Left ventricle myocardium inferior (tissue), 1 donor: ENCODE measurements around the gene NECAB3. TPM values are rescaled to one million over a fixed set of nuclear protein-coding genes. Genes with fewer than 3 reads are reported as not detected.

Source experiments
- DNase-seq: peaks from one replicate; pipeline ENCODE4 v3.0.0-alpha.2; 2020
- H3K27ac ChIP-seq: fragments of 200-600 bp; replicated peaks from 2 replicates; pipeline ENCODE4 v1.8.0; 2021
- H3K27me3 ChIP-seq: fragments of 200-600 bp; 2 replicates; pipeline ENCODE4 v1.8.0; 2021; ENCODE audit warnings: low read depth
- H3K36me3 ChIP-seq: fragments of 200-600 bp; 2 replicates; pipeline ENCODE4 v1.8.0; 2021
- H3K4me1 ChIP-seq: fragments of 200-600 bp; 2 replicates; pipeline ENCODE4 v1.8.0; 2021
- H3K4me3 ChIP-seq: fragments of 200-600 bp; 2 replicates; pipeline ENCODE4 v1.8.0; 2021; ENCODE audit warnings: mild to moderate bottlenecking, moderate library complexity
- H3K9me3 ChIP-seq: fragments of 200-600 bp; replicated peaks from 2 replicates; pipeline ENCODE4 v1.8.0; 2021
- intact Hi-C: fragments of 100-400 bp; cut with micrococcal nuclease; formaldehyde crosslinking; loops from one replicate; pipeline ENCODE4 v1.11.0; 2022
- total RNA-seq: library from RNA; stranded (reverse); fragmentation: NEBNext Ultra II Directional; extraction: Animal tissue kit (Norgen Biotek cat#: 25700); gene quantifications from one replicate; pipeline ENCODE4 v1.2.1, GENCODE V29; 2021
- TF ChIP-seq, protein P1 (sequence below): fragments of 200-600 bp; IDR thresholded peaks from 2 replicates; pipeline ENCODE4 v1.8.0; 2021; ENCODE audit warnings: antibody characterized with exemption, mild to moderate bottlenecking, borderline replicate concordance
- donor health status: DM: no; HTN: yes; CAD: no; lungs with severe emphysema.

Gene NECAB3
- total RNA-seq, 1 donor from 2014 or later: 81.3 TPM

DNA sequence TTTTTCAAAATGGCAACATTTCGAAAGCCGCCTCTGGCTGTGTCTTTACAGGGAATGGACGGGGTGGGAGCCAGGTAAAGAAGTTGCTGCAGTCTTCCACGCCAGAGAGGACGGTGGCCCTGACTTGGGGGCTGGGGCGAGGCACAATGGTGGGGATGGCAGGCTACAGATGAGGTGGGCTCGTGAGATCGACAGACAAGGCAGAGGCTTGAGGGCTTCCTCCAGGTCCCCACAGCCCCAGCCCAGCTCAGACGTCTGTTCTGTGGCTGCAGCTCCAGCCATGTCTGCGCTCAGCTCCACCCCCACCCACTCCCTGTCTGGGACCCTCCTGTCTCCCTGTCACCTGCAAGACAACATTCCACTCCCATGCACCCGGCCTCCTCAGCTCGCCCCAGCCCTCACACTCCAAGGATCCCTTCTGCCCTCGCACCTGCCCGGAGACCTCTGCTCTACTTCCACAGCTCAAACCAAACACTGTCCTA lies 19.5 kb downstream of the NECAB3 start:
- Histone ChIP-seq H3K36me3 (peaks cover 31% of the 10 kb centered on the region), H3K9me3 (no peaks in the 10 kb centered on the region), H3K4me1 (peaks cover 18% of the 10 kb centered on the region), H3K27ac (no peak overlapping the region), H3K4me3 (no peak overlapping the region), H3K27me3 (no peaks in the 10 kb centered on the region)
- TF ChIP-seq, protein P1, sequence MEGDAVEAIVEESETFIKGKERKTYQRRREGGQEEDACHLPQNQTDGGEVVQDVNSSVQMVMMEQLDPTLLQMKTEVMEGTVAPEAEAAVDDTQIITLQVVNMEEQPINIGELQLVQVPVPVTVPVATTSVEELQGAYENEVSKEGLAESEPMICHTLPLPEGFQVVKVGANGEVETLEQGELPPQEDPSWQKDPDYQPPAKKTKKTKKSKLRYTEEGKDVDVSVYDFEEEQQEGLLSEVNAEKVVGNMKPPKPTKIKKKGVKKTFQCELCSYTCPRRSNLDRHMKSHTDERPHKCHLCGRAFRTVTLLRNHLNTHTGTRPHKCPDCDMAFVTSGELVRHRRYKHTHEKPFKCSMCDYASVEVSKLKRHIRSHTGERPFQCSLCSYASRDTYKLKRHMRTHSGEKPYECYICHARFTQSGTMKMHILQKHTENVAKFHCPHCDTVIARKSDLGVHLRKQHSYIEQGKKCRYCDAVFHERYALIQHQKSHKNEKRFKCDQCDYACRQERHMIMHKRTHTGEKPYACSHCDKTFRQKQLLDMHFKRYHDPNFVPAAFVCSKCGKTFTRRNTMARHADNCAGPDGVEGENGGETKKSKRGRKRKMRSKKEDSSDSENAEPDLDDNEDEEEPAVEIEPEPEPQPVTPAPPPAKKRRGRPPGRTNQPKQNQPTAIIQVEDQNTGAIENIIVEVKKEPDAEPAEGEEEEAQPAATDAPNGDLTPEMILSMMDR: no peak
- DNase-seq: peak; percentile 14
- intact Hi-C loops: no loop called here

DNA sequence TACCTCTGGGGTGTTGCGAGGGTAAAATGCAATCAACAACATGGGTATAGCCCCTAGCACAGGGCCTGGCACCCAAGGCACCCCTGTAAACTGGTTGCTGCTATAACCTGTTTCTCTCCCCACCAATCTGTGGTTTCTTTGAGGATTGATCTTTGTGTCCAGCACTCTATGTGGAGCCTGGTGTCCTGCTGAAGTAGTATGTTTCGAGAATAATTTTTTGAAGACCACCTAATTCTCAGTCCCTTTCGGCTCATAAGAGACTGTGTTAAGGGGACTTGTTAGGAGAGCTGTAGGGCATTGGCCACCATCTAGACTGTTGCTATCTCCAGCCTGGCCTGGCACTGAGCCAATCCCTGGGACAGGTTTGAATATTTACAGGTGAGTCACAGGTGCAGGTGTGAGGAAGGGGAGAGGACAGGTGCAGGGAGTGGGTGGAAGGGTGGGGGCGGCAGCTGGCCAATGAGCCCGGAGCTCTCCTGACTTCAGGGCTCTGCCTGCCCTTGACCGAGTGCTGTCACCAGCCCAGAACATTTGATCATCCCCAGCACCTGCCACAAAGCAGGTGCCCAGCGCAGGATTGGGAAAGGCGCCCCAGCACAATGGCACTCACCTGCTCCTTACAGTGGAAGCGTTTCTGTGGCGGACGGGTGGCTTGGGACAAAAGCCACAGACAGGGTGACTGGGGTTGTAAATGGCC lies 20.2 kb downstream of the NECAB3 start:
- no peak overlapping the region for H3K4me3 ChIP-seq
- peaks cover 25% of the 10 kb centered on the region for H3K36me3 ChIP-seq
- DNase-seq: peak; percentile 13
- TF ChIP-seq, protein P1: no peak
- peaks cover 24% of the 10 kb centered on the region for H3K4me1 ChIP-seq
- intact Hi-C loops: no loop called here
- H3K27me3 ChIP-seq: no peaks in the 10 kb centered on the region
- no peak overlapping the region for H3K27ac ChIP-seq
- no peaks in the 10 kb centered on the region for H3K9me3 ChIP-seq

DNA sequence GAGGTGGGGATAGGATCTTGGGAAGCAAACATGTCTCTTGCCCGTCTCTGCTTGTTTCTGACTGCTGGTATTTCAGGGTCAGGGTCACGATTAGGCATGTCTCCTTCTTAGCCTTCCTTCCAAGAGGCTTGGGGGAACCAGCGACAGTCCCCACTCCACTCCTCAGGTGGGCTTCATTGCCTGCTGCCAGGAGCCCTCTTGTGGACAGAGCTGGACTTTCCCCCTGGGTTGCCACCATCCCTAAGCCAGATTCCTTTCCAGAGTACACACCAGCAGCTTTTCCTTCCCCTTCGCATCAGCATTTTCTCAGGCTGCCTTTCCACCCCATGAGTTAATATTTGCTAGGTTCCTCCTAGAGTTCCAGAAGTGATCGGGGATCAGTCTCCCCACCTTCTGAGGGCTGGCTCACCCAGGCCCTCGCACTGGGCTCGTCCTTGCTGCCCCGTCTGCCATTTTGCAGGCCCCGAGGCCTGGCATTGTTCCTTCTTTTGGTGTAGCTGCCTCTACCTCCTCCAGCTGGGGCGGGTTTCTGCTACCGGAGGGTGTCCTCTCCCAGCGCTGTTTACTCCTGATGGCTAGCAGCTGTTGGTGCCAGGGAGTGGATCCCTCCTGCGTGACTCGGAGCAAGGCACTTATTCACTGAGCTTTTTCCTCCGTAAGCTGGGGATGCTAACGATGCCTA lies 20.9 kb downstream of the NECAB3 start:
- Histone ChIP-seq H3K9me3 (no peaks in the 10 kb centered on the region), H3K4me3 (no peak overlapping the region), H3K4me1 (peaks cover 31% of the 10 kb centered on the region), H3K27me3 (no peaks in the 10 kb centered on the region), H3K36me3 (peaks cover 18% of the 10 kb centered on the region), H3K27ac (no peak overlapping the region)
- DNase-seq: peak; percentile 47
- TF ChIP-seq, protein P1: peak; percentile 81
- intact Hi-C loops: no loop called here

DNA sequence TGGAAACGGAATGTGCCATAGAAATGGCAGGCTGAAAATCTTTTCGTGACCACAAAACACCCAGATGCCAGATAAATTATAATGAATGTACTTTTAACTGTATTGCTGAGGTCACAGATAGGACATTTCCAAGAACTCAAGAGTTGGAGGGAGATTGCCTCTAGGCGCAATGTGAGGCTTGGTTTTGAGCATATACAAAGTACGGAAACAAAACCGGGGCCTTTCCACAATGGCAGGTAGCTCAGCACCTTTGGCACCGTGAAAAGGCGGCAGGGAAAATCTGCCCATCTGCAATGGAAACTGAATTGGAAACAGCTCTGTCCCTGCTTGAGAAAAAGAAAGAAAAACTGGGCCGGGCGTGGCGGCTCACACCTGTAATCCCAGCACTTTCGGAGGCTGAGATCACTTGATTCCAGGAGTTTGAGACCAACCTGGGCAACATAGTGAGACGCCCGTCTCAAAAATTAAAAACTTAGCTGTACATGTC lies 22.6 kb downstream of the NECAB3 start:
- peaks cover 49% of the 10 kb centered on the region for H3K4me1 ChIP-seq
- TF ChIP-seq, protein P1: no peak
- H3K36me3 ChIP-seq: peaks cover under 1% of the 10 kb centered on the region
- intact Hi-C loops: no loop called here
- DNase-seq: no peak
- H3K9me3 ChIP-seq: no peaks in the 10 kb centered on the region
- no peak overlapping the region for H3K27ac ChIP-seq
- no peaks in the 10 kb centered on the region for H3K27me3 ChIP-seq
- no peak overlapping the region for H3K4me3 ChIP-seq

DNA sequence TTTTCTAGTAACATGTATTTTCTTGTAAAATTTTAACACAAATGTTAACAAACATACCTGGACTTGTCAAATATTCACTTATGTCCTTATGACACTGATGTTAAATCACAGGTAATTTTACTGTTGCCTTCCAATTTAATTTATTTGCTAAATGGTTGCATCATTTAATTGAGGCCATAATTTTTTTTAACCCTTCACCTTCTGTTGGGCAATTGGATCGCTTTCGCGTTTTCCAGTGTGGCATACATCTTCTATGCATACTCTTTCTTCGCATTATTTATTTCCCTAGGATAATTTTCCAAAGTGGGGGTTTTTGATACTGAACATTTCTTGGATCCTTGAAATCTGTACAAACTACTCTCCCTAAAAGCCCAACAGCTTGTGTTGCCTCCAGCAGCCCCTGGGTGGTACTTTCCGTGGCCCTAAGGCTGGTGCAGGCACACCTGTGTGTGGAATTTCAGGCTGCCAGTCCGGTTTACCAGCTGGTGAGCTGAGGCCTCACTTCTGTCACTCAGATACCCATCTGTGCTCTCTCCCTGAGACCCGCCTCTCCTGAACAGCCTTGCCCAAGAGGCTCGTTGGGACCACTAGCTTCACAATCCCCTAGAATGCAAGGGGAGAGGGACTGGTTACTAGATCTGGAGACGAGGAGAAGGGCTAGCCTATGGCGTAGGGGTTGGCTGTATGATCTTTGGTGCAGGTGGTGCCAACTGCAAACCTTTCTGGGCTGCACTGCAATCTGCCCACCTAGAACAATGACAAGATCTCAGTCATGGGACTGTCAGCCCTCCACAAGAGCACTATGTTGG lies 23.3 kb downstream of the NECAB3 start:
- Histone ChIP-seq H3K36me3 (peaks cover 4% of the 10 kb centered on the region), H3K9me3 (no peaks in the 10 kb centered on the region), H3K4me3 (no peak overlapping the region), H3K4me1 (peaks cover 50% of the 10 kb centered on the region), H3K27me3 (no peaks in the 10 kb centered on the region), H3K27ac (no peak overlapping the region)
- TF ChIP-seq, protein P1: no peak
- no peak for DNase-seq
- intact Hi-C loops: no loop called here
